WTC11 (cell line): ENCODE data around the gene MT1H. TPM values are rescaled to one million over a fixed set of nuclear protein-coding genes. Genes with fewer than 3 reads are reported as not detected.

Source experiments
- ATAC-seq: fragments of 200-7000 bp; cut with Tn5 transposase; 2 replicates; pipeline ENCODE4 v1.10.0; 2021; ENCODE audit warnings: mild to moderate bottlenecking, moderate library complexity
- CTCF ChIA-PET: fragments of 300-600 bp; sonication (Branson Sonifier 250); formaldehyde crosslinking; loops from one replicate; lab custom pipeline; 2021; ENCODE audit warnings: antibody characterized with exemption; lab: Charles Lee
- POLR2A ChIA-PET: fragments of 350-600 bp; sonication (Branson Sonifier 250); formaldehyde crosslinking; loops from one replicate; lab custom pipeline; 2021; ENCODE audit warnings: antibody characterized with exemption; lab: Charles Lee
- DNase-seq: peaks from one replicate; pipeline ENCODE4 v3.0.0; 2021; ENCODE audit warnings: low spot score
- H3K27ac Mint-ChIP-seq: 2 replicates; pipeline ENCODE4 v1.8.0; 2021; ENCODE audit warnings: mixed read lengths
- H3K27me3 Mint-ChIP-seq: 2 replicates; pipeline ENCODE4 v1.8.0; 2021; ENCODE audit warnings: low read depth, mild to moderate bottlenecking, moderate library complexity, mixed read lengths
- H3K36me3 Mint-ChIP-seq: 2 replicates; pipeline ENCODE4 v1.8.0; 2021; ENCODE audit warnings: mixed read lengths
- H3K4me1 Mint-ChIP-seq: 2 replicates; pipeline ENCODE4 v1.8.0; 2022; ENCODE audit warnings: mixed read lengths
- H3K4me3 Mint-ChIP-seq: 2 replicates; pipeline ENCODE4 v1.8.0; 2021; ENCODE audit warnings: mild to moderate bottlenecking, moderate library complexity, mixed read lengths
- H3K9me3 Mint-ChIP-seq: 2 replicates; pipeline ENCODE4 v1.8.0; 2021; ENCODE audit warnings: mixed read lengths
- ATF1 ChIP-seq: sonication (generic); formaldehyde crosslinking; IDR thresholded peaks from 2 replicates; pipeline ENCODE4 v1.8.1; 2023; ENCODE audit warnings: mild to moderate bottlenecking, moderate library complexity, missing genetic modification reagents
- CDX4 ChIP-seq: fragments of 250-450 bp; sonication (Bioruptor Pico); IDR thresholded peaks from 2 replicates; pipeline ENCODE4 v1.9.0; 2021; ENCODE audit warnings: moderate library complexity, mild to moderate bottlenecking, inconsistent platforms, borderline replicate concordance
- CTCF ChIP-seq: fragments of 200-600 bp; IDR thresholded peaks from 2 replicates; pipeline ENCODE4 v1.8.0; 2022; ENCODE audit warnings: antibody characterized with exemption
- E2F1 ChIP-seq: sonication (generic); formaldehyde crosslinking; IDR thresholded peaks from 2 replicates; pipeline ENCODE4 v1.8.0; 2022; ENCODE audit warnings: mild to moderate bottlenecking, missing genetic modification reagents
- ELF4 ChIP-seq: sonication (generic); formaldehyde crosslinking; IDR thresholded peaks from 2 replicates; pipeline ENCODE4 v1.8.1; 2022; ENCODE audit warnings: low read depth, mild to moderate bottlenecking, moderate library complexity, missing genetic modification reagents
- FOXP4 ChIP-seq: sonication (generic); formaldehyde crosslinking; IDR thresholded peaks from 2 replicates; pipeline ENCODE4 v1.8.0; 2022; ENCODE audit warnings: mild to moderate bottlenecking, missing genetic modification reagents
- KAT7 ChIP-seq: sonication (generic); formaldehyde crosslinking; IDR thresholded peaks from 2 replicates; pipeline ENCODE4 v1.8.1; 2023; ENCODE audit warnings: missing genetic modification reagents, mild to moderate bottlenecking, borderline replicate concordance
- NFYB ChIP-seq: sonication (generic); formaldehyde crosslinking; conservative IDR thresholded peaks from 2 replicates; pipeline ENCODE4 v1.8.0; 2022; ENCODE audit warnings: low read depth, missing genetic modification reagents
- NR3C1 ChIP-seq: sonication (generic); formaldehyde crosslinking; conservative IDR thresholded peaks from 2 replicates; pipeline ENCODE4 v1.8.1; 2023; ENCODE audit warnings: low read depth, mild to moderate bottlenecking, missing genetic modification reagents
- STAT6 ChIP-seq: sonication (generic); formaldehyde crosslinking; conservative IDR thresholded peaks from 2 replicates; pipeline ENCODE4 v1.8.1; 2023; ENCODE audit warnings: mild to moderate bottlenecking, low read depth, missing genetic modification reagents, moderate library complexity
- TP53 ChIP-seq: sonication (generic); formaldehyde crosslinking; IDR thresholded peaks from 2 replicates; pipeline ENCODE4 v1.8.1; 2023; ENCODE audit warnings: mild to moderate bottlenecking, missing genetic modification reagents
- ZBTB43 ChIP-seq: sonication (generic); formaldehyde crosslinking; IDR thresholded peaks from 2 replicates; pipeline ENCODE4 v1.8.1; 2023; ENCODE audit warnings: mild to moderate bottlenecking, missing genetic modification reagents
- ZNF416 ChIP-seq: fragments of 250-450 bp; sonication (Bioruptor Pico); IDR thresholded peaks from 2 replicates; pipeline ENCODE4 v1.9.0; 2021; ENCODE audit warnings: mild to moderate bottlenecking, inconsistent platforms
- ZNF425 ChIP-seq: fragments of 250-450 bp; sonication (Bioruptor Pico); conservative IDR thresholded peaks from 2 replicates; pipeline ENCODE4 v1.9.0; 2021; ENCODE audit warnings: mild to moderate bottlenecking
- total RNA-seq: library from RNA; stranded (reverse); gene quantifications from 3 replicates; pipeline ENCODE4 v1.2.3, GENCODE V29; 2021

MT1H gene
- total RNA-seq, 1 experiment from 2014 or later, result 122 TPM

GRCh38 chr16:56681939-56682702 is 12.5 kb downstream of the MT1H start, which contains the start of gene MT1X (continued):
- no peak for TF ChIP-seq ATF1 (CRISPR knock-in tag)
- no peak for TF ChIP-seq ZNF416 (CRISPR knock-in tag)
- 0 out of 2 replicates have a peak, but pooled peaks have one; percentile 11 for TF ChIP-seq E2F1 (CRISPR knock-in tag)
- TF ChIP-seq CDX4, result no peak
- no peak for TF ChIP-seq NR3C1 (CRISPR knock-in tag)
- no peak for TF ChIP-seq STAT6
- no peak for TF ChIP-seq ZBTB43 (CRISPR knock-in tag)

GRCh38 chr16:56682703-56683397 is 13.2 kb downstream of the MT1H start:
- CTCF ChIA-PET, result interaction anchor here (0.9 to 2.5 kb wide), 4 partner anchors 9 to 82 kb away, joined by 3 to 26 read pairs (median 4); no protein-coding TSS in a partner anchor
- H3K27ac Mint-ChIP-seq, result no peak overlapping the region

GRCh38 chr16:56683424-56684172 is 14.0 kb downstream of the MT1H start:
- H3K27me3 Mint-ChIP-seq, result peaks cover 17% of the 10 kb centered on the region
- peaks cover 36% of the 10 kb centered on the region for H3K4me1 Mint-ChIP-seq
- H3K36me3 Mint-ChIP-seq, result peaks cover 30% of the 10 kb centered on the region
- ChIA-PET CTCF (interaction anchor here (0.5 to 2.5 kb wide), 6 partner anchors 10 to 83 kb away, joined by 3 to 26 read pairs (median 4); no protein-coding TSS in a partner anchor), POLR2A (interaction anchor here (1.3 to 4.4 kb wide), 7 partner anchors 7 to 75 kb away, joined by 3 to 44 read pairs (median 7); partner anchors contain the start of genes MT1E, MT1G, MT1H and MT2A)
- peak; percentile 6; the same call in 1 of the 2 replicates for ATAC-seq
- H3K9me3 Mint-ChIP-seq, result peaks cover 11% of the 10 kb centered on the region
- peak overlapping the region; percentile 88 for H3K4me3 Mint-ChIP-seq
- no peak overlapping the region; the same call in 1 of the 2 replicates for H3K27ac Mint-ChIP-seq
- DNase-seq, result no peak
- peak; percentile 18; the same call in 1 of the 2 replicates for TF ChIP-seq ZNF416 (CRISPR knock-in tag)
- no peak for TF ChIP-seq ZNF425
- no peak for TF ChIP-seq FOXP4
- TF ChIP-seq TP53 (CRISPR knock-in tag), result no peak
- TF ChIP-seq ELF4 (CRISPR knock-in tag), result no peak
- TF ChIP-seq CTCF, result no peak

More at GRCh38 chr16:56682703-56683397, 13.2 kb downstream of the MT1H start:
- Mint-ChIP-seq H3K36me3 (peaks cover 30% of the 10 kb centered on the region), H3K9me3 (peaks cover 11% of the 10 kb centered on the region), H3K4me1 (peaks cover 37% of the 10 kb centered on the region), H3K27me3 (peaks cover 17% of the 10 kb centered on the region), H3K4me3 (peak overlapping the region; percentile 88)
- ATAC-seq (peak; percentile 15; the same call in 1 of the 2 replicates), DNase-seq (no peak)
- POLR2A ChIA-PET, result interaction anchor here (0.7 to 4.4 kb wide), 7 partner anchors 14 to 74 kb away, joined by 4 to 44 read pairs (median 6); partner anchors contain the start of genes MT1E, MT1F, MT1G and MT1H
- no peak for TF ChIP-seq NFYB (CRISPR knock-in tag)
- TF ChIP-seq KAT7 (CRISPR knock-in tag), result 0 out of 2 replicates have a peak, but pooled peaks have one; percentile 82
